Measurements from ENCODE around the gene LTA. TPM values are rescaled to one million over a fixed set of nuclear protein-coding genes. Genes with fewer than 3 reads are reported as not detected.

LTA gene
- total RNA-seq, 1 experiment from 2014 or later: not detected

DNA sequence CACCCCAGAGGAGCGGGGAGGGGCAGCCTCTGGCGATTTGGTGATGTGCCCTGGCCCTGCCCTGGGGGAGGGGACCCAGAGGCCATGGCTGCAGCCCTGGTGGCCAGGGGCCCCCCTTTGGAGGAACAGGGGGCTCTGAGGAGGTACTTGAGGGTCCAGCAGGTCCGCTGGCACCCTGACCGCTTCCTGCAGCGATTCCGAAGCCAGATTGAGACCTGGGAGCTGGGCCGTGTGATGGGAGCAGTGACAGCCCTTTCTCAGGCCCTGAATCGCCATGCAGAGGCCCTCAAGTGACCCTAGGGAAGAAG lies 13.8 kb upstream of the LTA start:
- Histone ChIP-seq H2AK5ac (ENCODE audit: insufficient read length, low read length) (no peak overlapping the region), H3K9ac (ENCODE audit: extremely low read depth, insufficient read length, low read length) (no peak overlapping the region), H3K9me3 (ENCODE audit: control insufficient read depth, low read depth, low read length) (no peaks in the 10 kb centered on the region), H3K14ac (ENCODE audit: insufficient read depth, low read length) (no peak overlapping the region), H4K91ac (ENCODE audit: insufficient read length, low read depth, low read length) (no peak overlapping the region), H3K79me1 (ENCODE audit: insufficient read depth, low read depth, low read length, poor library complexity, severe bottlenecking) (no peaks in the 10 kb centered on the region), H2BK120ac (ENCODE audit: low read depth, low read length, poor library complexity, severe bottlenecking) (no peak overlapping the region), H3K4me1 (ENCODE audit: insufficient read depth, low read length) (peaks cover 4% of the 10 kb centered on the region; the same call in 1 of the 2 replicates), H3T11ph (ENCODE audit: low read length) (no peak overlapping the region), H4K8ac (replicated peaks; ENCODE audit: insufficient read length, low read depth, low read length) (no peak overlapping the region), H3K27me3 (ENCODE audit: insufficient read depth, low read length) (no peaks in the 10 kb centered on the region), H2BK5ac (ENCODE audit: insufficient read length, low read length) (no peak overlapping the region), H3K27ac (ENCODE audit: insufficient read length, low read depth, low read length) (no peak overlapping the region), H3K18ac (ENCODE audit: insufficient read length, low read depth, low read length) (no peak overlapping the region), H4K5ac (ENCODE audit: insufficient read length, low read depth, low read length) (no peak overlapping the region), H2BK12ac (ENCODE audit: insufficient read length, low read depth, low read length) (no peak overlapping the region), H3K56ac (ENCODE audit: insufficient read length, low read depth, low read length) (no peak overlapping the region), H3K23ac (ENCODE audit: insufficient read length, low read depth, low read length) (no peak overlapping the region), H3K4me2 (ENCODE audit: insufficient read depth, insufficient read length, low read length) (no peak overlapping the region), H3K79me2 (ENCODE audit: insufficient read depth, low read length) (no peaks in the 10 kb centered on the region), H3K4ac (ENCODE audit: low read depth, low read length) (no peak overlapping the region), H2BK20ac (ENCODE audit: low read depth, low read length, poor library complexity, severe bottlenecking) (no peak overlapping the region), H2BK15ac (ENCODE audit: low read depth, low read length) (no peak overlapping the region), H3K23me2 (ENCODE audit: insufficient read length, low read depth, low read length, poor library complexity, severe bottlenecking) (no peaks in the 10 kb centered on the region), H2AFZ (ENCODE audit: low read length) (no peak overlapping the region), H4K20me1 (ENCODE audit: control insufficient read depth, insufficient read depth, insufficient read length) (no peaks in the 10 kb centered on the region)
- TF ChIP-seq, protein P1, sequence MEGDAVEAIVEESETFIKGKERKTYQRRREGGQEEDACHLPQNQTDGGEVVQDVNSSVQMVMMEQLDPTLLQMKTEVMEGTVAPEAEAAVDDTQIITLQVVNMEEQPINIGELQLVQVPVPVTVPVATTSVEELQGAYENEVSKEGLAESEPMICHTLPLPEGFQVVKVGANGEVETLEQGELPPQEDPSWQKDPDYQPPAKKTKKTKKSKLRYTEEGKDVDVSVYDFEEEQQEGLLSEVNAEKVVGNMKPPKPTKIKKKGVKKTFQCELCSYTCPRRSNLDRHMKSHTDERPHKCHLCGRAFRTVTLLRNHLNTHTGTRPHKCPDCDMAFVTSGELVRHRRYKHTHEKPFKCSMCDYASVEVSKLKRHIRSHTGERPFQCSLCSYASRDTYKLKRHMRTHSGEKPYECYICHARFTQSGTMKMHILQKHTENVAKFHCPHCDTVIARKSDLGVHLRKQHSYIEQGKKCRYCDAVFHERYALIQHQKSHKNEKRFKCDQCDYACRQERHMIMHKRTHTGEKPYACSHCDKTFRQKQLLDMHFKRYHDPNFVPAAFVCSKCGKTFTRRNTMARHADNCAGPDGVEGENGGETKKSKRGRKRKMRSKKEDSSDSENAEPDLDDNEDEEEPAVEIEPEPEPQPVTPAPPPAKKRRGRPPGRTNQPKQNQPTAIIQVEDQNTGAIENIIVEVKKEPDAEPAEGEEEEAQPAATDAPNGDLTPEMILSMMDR (conservative IDR thresholded peaks at IDR 0.05): no peak
- H3K36me3 Mint-ChIP-seq (ENCODE audit: insufficient read depth in 1 of 3, low read depth in 3 of 3): peaks cover 14 to 39% (median 28%) of the 10 kb centered on the region in 3 experiments; a peak in 6 of 7 replicates
- H3K4me3 Mint-ChIP-seq: no peak overlapping the region
- H3K27ac Mint-ChIP-seq: no peak overlapping the region
- no CpG with 5 or more reads among the region's 8 CpGs for WGBS (ENCODE audit: extremely low coverage, insufficient read length, low lambda C conversion rate)
- DNase-seq: no peak
- H3K27me3 Mint-ChIP-seq (ENCODE audit: low read depth): no peaks in the 10 kb centered on the region
- no peaks in the 10 kb centered on the region for H3K9me3 Mint-ChIP-seq
- H3K4me1 Mint-ChIP-seq: peaks cover 4 to 18% of the 10 kb centered on the region in 2 experiments; a peak in 3 of 4 replicates

All from H9 (cell line).